ENCODE results near the gene PBX1. TPM values are rescaled to one million over a fixed set of nuclear protein-coding genes. Genes with fewer than 3 reads are reported as not detected.

PBX1 gene
- total RNA-seq, 1 donor from 2014 or later = 719 TPM

DNA sequence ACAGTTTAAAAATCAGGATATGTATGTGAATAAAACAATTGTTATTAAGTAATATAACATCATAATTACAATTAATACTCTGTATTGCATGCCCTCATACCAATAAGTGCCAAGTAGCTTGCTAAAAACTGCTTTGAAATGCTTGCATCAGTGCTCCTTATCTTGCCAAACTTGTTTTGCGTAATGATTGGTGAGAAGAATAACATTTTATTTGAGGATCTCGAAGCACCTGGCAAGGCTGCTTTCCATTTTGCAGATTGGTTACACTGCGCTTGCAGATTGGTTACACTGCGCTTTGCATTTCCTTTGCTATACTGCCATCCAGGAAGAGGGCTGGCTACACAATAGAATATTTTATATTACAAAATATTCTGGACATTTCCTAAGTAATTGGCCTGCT lies 1.7 kb upstream of the PBX1 start:
- H3K4me1 Mint-ChIP-seq = peaks cover 16% of the 10 kb centered on the region

DNA sequence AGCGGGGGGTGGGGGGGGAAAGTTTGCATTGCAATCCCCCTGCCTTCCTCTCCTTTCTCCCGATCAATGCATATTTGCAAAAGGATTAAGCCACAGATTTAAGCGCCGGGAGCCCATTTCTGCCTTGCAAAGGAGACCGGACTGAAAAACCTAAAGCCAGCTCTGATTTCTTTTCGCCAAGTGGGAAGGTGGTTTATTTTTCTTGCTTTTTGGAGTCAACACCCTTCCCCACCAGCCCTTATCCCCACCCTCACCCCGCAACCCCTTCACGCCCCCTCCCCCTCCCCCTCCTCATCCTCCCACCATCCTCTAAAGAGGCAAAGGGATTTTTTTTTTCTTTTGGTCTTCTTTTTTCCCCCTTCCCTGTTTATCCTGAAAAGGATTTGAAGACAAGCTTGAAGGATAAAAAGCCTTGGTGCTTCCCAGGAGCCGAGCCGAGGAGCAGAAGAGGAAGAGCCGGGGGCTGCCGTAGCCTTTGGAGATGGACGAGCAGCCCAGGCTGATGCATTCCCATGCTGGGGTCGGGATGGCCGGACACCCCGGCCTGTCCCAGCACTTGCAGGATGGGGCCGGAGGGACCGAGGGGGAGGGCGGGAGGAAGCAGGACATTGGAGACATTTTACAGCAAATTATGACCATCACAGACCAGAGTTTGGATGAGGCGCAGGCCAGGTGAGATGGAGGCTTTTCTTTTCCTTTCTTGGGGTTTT lies 513 bp downstream of the PBX1 start:
- Mint-ChIP-seq H3K4me3 (peak overlapping the region; percentile 100), H3K9me3 (no peaks in the 10 kb centered on the region), H3K27ac (peak overlapping the region; percentile 100), H3K4me1 (peaks cover 21% of the 10 kb centered on the region), H3K27me3 (ENCODE audit: low read depth) (no peaks in the 10 kb centered on the region), H3K36me3 (peaks cover 12% of the 10 kb centered on the region)
- TF ChIP-seq, protein P1, sequence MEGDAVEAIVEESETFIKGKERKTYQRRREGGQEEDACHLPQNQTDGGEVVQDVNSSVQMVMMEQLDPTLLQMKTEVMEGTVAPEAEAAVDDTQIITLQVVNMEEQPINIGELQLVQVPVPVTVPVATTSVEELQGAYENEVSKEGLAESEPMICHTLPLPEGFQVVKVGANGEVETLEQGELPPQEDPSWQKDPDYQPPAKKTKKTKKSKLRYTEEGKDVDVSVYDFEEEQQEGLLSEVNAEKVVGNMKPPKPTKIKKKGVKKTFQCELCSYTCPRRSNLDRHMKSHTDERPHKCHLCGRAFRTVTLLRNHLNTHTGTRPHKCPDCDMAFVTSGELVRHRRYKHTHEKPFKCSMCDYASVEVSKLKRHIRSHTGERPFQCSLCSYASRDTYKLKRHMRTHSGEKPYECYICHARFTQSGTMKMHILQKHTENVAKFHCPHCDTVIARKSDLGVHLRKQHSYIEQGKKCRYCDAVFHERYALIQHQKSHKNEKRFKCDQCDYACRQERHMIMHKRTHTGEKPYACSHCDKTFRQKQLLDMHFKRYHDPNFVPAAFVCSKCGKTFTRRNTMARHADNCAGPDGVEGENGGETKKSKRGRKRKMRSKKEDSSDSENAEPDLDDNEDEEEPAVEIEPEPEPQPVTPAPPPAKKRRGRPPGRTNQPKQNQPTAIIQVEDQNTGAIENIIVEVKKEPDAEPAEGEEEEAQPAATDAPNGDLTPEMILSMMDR (IDR thresholded peaks at IDR 0.05; ENCODE audit: unreplicated experiment) = no peak
- DNase-seq (ENCODE audit: low spot score in 2 of 2, unreplicated experiment in 2 of 2) = peak; percentile 25 to 48

More for the DNA sequence above, 1.7 kb upstream of the PBX1 start:
- no peaks in the 10 kb centered on the region for H3K27me3 Mint-ChIP-seq (ENCODE audit: low read depth)
- peaks cover 15% of the 10 kb centered on the region for H3K9me3 Mint-ChIP-seq
- no peak overlapping the region for H3K4me3 Mint-ChIP-seq
- H3K27ac Mint-ChIP-seq = peak overlapping the region; percentile 71
- TF ChIP-seq, protein P1 (IDR thresholded peaks at IDR 0.05; ENCODE audit: unreplicated experiment) = no peak
- peaks cover 11% of the 10 kb centered on the region for H3K36me3 Mint-ChIP-seq
- DNase-seq (ENCODE audit: low spot score in 2 of 2, unreplicated experiment in 2 of 2) = no peak

DNA sequence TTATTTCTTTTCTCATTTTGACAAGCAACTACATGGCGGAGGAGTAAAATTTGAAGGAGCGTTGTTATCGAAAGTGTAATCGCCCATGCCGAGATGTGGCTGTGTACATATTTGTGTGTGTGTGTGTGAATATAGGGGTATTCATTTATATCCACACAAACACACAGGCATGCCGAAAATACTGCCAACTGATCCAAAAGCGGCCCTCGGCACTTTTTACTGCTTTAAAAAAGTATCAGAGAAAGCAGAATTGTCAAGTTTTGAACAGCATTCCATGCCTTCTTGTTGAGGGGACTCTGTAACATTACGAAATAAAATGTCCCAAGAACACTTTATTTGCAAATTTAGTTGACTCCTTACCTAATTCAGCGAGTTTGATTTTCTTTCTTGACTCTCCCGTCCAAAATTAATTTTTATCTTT lies 1.1 kb downstream of the PBX1 start:
- Mint-ChIP-seq H3K4me3 (peak overlapping the region; percentile 100), H3K36me3 (peaks cover 12% of the 10 kb centered on the region), H3K9me3 (no peaks in the 10 kb centered on the region), H3K27me3 (ENCODE audit: low read depth) (no peaks in the 10 kb centered on the region), H3K27ac (peak overlapping the region; percentile 100), H3K4me1 (peaks cover 25% of the 10 kb centered on the region)
- DNase-seq (ENCODE audit: low spot score in 2 of 2, unreplicated experiment in 2 of 2) = no peak
- TF ChIP-seq, protein P1 (IDR thresholded peaks at IDR 0.05; ENCODE audit: unreplicated experiment) = no peak

DNA sequence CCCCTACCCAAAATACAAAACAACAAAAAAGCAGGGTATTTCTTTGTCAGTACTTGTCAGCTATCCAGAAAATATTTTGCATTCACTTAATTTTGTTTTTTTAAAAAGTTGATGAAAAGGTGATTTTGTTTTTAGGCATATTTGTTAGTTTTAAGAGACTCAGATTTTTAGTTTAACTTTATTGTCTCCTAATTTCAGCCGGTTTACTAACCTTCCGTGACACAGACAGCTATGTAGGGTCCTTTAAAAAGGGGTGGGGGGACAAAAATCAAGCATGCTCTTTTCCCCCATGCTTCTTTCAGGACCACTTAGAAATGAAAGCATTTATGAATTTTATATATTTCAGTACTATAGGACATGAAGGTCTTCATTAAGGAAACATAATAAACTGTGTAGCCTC lies 1.6 kb downstream of the PBX1 start:
- H3K4me1 Mint-ChIP-seq = peaks cover 28% of the 10 kb centered on the region
- TF ChIP-seq, protein P1 (IDR thresholded peaks at IDR 0.05; ENCODE audit: unreplicated experiment) = no peak

DNA sequence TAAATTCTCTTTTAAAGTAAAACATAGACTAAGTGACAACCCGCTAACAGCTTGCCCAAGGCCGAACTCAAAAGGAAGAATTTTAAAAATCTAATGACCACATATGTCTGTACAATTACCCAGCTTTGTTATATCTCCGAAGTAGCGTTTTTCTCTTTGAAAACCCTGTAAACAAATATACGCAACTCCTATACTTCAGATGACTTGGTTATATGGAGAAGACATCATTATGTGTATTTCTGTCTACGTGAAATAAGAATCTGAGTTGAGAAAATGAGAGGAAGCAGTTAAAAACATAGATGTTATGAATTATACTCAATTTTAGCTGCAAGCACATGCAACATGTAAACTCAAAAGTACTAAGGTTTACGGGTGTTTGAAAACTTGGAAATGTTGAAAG lies 2.0 kb downstream of the PBX1 start:
- Mint-ChIP-seq H3K27ac (peak overlapping the region; percentile 100), H3K9me3 (no peaks in the 10 kb centered on the region), H3K27me3 (ENCODE audit: low read depth) (no peaks in the 10 kb centered on the region), H3K4me3 (peak overlapping the region; percentile 100), H3K36me3 (peaks cover 12% of the 10 kb centered on the region), H3K4me1 (peaks cover 32% of the 10 kb centered on the region)
- TF ChIP-seq, protein P1 (IDR thresholded peaks at IDR 0.05; ENCODE audit: unreplicated experiment) = no peak
- no peak for DNase-seq (ENCODE audit: low spot score in 2 of 2, unreplicated experiment in 2 of 2)

More for the DNA sequence above, 1.6 kb downstream of the PBX1 start:
- Mint-ChIP-seq H3K27me3 (ENCODE audit: low read depth) (no peaks in the 10 kb centered on the region), H3K4me3 (peak overlapping the region; percentile 100), H3K27ac (peak overlapping the region; percentile 100), H3K9me3 (no peaks in the 10 kb centered on the region), H3K36me3 (peaks cover 12% of the 10 kb centered on the region)
- no peak for DNase-seq (ENCODE audit: low spot score in 2 of 2, unreplicated experiment in 2 of 2)
